B cell (primary cell): ENCODE data around the gene CFAP77.

ENCODE experiments used
- EZH2 ChIP-seq: IDR thresholded peaks from 2 replicates; pipeline ENCODE4 v1.6.1; 2012; ENCODE audit warnings: borderline replicate concordance, low read depth, mild to moderate bottlenecking, moderate library complexity, low read length; ENCODE audit not compliant: insufficient read depth, poor library complexity, severe bottlenecking
- TF ChIP-seq, protein P1 (sequence below): fragments of 200-600 bp; IDR thresholded peaks from one replicate; pipeline ENCODE4 v1.8.0; 2022; ENCODE audit warnings: antibody characterized with exemption, mild to moderate bottlenecking

DNA sequence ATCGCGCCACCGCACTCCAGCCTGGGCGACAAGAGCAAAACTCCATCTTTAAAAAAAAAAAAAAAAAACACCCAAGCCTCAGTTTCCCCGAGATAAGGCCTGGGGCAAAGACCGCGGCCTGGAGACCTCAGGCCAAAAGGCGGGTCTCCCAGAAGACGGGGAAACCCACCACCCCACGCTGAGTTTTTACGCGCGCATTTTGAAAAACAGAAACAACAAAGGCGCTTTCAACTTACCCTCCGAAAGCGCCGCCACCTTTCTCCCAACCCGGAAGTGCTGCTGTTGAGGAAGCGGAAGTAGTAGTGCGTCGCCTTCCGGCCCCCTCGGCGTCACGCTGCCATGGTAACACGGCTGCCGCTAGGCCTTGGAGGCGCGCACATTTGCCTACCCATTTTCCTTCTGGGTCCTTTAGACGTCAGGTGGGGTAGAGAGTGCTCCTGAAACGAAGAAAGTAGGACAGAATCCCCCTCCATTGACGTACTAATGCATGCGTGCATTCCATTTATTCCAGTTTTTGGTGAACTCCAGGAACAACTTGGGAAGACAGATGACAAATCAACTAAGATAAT is 3.4 kb upstream of the CFAP77 start, which contains the start of gene TTF1:
- TF ChIP-seq, protein P1, sequence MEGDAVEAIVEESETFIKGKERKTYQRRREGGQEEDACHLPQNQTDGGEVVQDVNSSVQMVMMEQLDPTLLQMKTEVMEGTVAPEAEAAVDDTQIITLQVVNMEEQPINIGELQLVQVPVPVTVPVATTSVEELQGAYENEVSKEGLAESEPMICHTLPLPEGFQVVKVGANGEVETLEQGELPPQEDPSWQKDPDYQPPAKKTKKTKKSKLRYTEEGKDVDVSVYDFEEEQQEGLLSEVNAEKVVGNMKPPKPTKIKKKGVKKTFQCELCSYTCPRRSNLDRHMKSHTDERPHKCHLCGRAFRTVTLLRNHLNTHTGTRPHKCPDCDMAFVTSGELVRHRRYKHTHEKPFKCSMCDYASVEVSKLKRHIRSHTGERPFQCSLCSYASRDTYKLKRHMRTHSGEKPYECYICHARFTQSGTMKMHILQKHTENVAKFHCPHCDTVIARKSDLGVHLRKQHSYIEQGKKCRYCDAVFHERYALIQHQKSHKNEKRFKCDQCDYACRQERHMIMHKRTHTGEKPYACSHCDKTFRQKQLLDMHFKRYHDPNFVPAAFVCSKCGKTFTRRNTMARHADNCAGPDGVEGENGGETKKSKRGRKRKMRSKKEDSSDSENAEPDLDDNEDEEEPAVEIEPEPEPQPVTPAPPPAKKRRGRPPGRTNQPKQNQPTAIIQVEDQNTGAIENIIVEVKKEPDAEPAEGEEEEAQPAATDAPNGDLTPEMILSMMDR: no peak
- TF ChIP-seq EZH2: no peak
